ENCODE results near the gene ATF1.

DNA sequence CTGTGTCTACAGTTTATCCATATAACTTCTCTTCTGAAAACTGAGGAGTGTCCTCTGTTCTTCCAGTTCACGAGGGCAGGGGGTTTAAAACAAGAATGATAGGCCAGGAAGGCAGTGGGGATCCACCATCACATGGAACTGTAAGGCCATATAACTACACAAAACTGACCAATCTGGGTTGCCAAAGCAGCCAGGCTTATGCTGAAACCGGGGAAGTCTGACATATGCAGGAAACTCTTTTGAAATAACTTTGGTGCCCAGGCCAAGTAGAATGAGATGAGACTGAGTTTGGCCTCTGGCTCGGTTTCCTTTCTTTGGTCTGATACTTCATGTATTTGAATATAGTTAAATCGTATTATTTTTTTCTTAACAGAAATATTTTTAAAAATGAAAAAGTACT lies 18.0 kb upstream of the ATF1 start:
- TF ChIP-seq, protein P1, sequence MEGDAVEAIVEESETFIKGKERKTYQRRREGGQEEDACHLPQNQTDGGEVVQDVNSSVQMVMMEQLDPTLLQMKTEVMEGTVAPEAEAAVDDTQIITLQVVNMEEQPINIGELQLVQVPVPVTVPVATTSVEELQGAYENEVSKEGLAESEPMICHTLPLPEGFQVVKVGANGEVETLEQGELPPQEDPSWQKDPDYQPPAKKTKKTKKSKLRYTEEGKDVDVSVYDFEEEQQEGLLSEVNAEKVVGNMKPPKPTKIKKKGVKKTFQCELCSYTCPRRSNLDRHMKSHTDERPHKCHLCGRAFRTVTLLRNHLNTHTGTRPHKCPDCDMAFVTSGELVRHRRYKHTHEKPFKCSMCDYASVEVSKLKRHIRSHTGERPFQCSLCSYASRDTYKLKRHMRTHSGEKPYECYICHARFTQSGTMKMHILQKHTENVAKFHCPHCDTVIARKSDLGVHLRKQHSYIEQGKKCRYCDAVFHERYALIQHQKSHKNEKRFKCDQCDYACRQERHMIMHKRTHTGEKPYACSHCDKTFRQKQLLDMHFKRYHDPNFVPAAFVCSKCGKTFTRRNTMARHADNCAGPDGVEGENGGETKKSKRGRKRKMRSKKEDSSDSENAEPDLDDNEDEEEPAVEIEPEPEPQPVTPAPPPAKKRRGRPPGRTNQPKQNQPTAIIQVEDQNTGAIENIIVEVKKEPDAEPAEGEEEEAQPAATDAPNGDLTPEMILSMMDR (IDR thresholded peaks at IDR 0.05; ENCODE audit: low read depth, low read length, poor library complexity, severe bottlenecking), result no peak
- no peak for TF ChIP-seq EZH2phosphoT487 (IDR thresholded peaks at IDR 0.05; ENCODE audit: borderline replicate concordance, low read length)

Measured in DOHH2 (cell line).